ENCODE data around the gene CLTRN.

CLTRN gene

GRCh38 chrX:15646543-15646942, 18.1 kb downstream of the CLTRN start:
- Histone ChIP-seq H3K79me2 (ENCODE audit: control insufficient read depth, low read length) (no peaks in the 10 kb centered on the region), H4K20me1 (ENCODE audit: control insufficient read depth, insufficient read depth, low read depth, low read length) (no peaks in the 10 kb centered on the region), H3K36me3 (ENCODE audit: control insufficient read depth, low read length) (no peaks in the 10 kb centered on the region), H3K9me3 (ENCODE audit: control insufficient read depth, insufficient read depth, low read length) (no peaks in the 10 kb centered on the region), H3K27me3 (ENCODE audit: control insufficient read depth, low read length) (no peaks in the 10 kb centered on the region), H3K4me2 (ENCODE audit: low read length) (no peak overlapping the region), H3K4me1 (ENCODE audit: control insufficient read depth, low read length) (no peaks in the 10 kb centered on the region), H3F3A (ENCODE audit: control insufficient read depth, insufficient read depth) (no peaks in the 10 kb centered on the region), H3K4me3 (ENCODE audit: low read length) (no peak overlapping the region), H3K27ac (ENCODE audit: low read depth, low read length) (no peak overlapping the region), H3K9me2 (replicated peaks; ENCODE audit: control insufficient read depth, low read length) (no peaks in the 10 kb centered on the region)
- TF ChIP-seq CTCF (IDR thresholded peaks at IDR 0.05; ENCODE audit: low read depth, low read length, poor library complexity, severe bottlenecking) (no peak), EZH2phosphoT487 (IDR thresholded peaks at IDR 0.05; ENCODE audit: borderline replicate concordance, low read length) (no peak)

GRCh38 chrX:15646031-15646430, 18.6 kb downstream of the CLTRN start:
- Histone ChIP-seq H3K9me2 (replicated peaks; ENCODE audit: control insufficient read depth, low read length) (no peaks in the 10 kb centered on the region), H3K36me3 (ENCODE audit: control insufficient read depth, low read length) (no peaks in the 10 kb centered on the region), H3K4me3 (ENCODE audit: low read length) (no peak overlapping the region), H3K79me2 (ENCODE audit: control insufficient read depth, low read length) (no peaks in the 10 kb centered on the region), H3K9me3 (ENCODE audit: control insufficient read depth, insufficient read depth, low read length) (no peaks in the 10 kb centered on the region), H3K27me3 (ENCODE audit: control insufficient read depth, low read length) (no peaks in the 10 kb centered on the region), H3K4me1 (ENCODE audit: control insufficient read depth, low read length) (no peaks in the 10 kb centered on the region), H4K20me1 (ENCODE audit: control insufficient read depth, insufficient read depth, low read depth, low read length) (no peaks in the 10 kb centered on the region), H3F3A (ENCODE audit: control insufficient read depth, insufficient read depth) (no peaks in the 10 kb centered on the region), H3K27ac (ENCODE audit: low read depth, low read length) (no peak overlapping the region), H3K4me2 (ENCODE audit: low read length) (no peak overlapping the region)
- no peak for TF ChIP-seq CTCF (IDR thresholded peaks at IDR 0.05; ENCODE audit: low read depth, low read length, poor library complexity, severe bottlenecking)
- no peak for TF ChIP-seq EZH2phosphoT487 (IDR thresholded peaks at IDR 0.05; ENCODE audit: borderline replicate concordance, low read length)

GRCh38 chrX:15645266-15645665, 19.3 kb downstream of the CLTRN start:
- TF ChIP-seq EZH2phosphoT487 (IDR thresholded peaks at IDR 0.05; ENCODE audit: borderline replicate concordance, low read length) (no peak), CTCF (IDR thresholded peaks at IDR 0.05; ENCODE audit: low read depth, low read length, poor library complexity, severe bottlenecking) (no peak)
- H3K9me3 ChIP-seq (ENCODE audit: control insufficient read depth, insufficient read depth, low read length), result no peaks in the 10 kb centered on the region
- no peaks in the 10 kb centered on the region for H4K20me1 ChIP-seq (ENCODE audit: control insufficient read depth, insufficient read depth, low read depth, low read length)
- H3K79me2 ChIP-seq (ENCODE audit: control insufficient read depth, low read length), result no peaks in the 10 kb centered on the region
- H3K27ac ChIP-seq (ENCODE audit: low read depth, low read length), result no peak overlapping the region
- no peaks in the 10 kb centered on the region for H3K9me2 ChIP-seq (replicated peaks; ENCODE audit: control insufficient read depth, low read length)
- H3F3A ChIP-seq (ENCODE audit: control insufficient read depth, insufficient read depth), result no peaks in the 10 kb centered on the region
- no peaks in the 10 kb centered on the region for H3K36me3 ChIP-seq (ENCODE audit: control insufficient read depth, low read length)
- H3K4me1 ChIP-seq (ENCODE audit: control insufficient read depth, low read length), result no peaks in the 10 kb centered on the region
- no peak overlapping the region for H3K4me2 ChIP-seq (ENCODE audit: low read length)
- no peak overlapping the region for H3K4me3 ChIP-seq (ENCODE audit: low read length)
- H3K27me3 ChIP-seq (ENCODE audit: control insufficient read depth, low read length), result no peaks in the 10 kb centered on the region

GRCh38 chrX:15644560-15644872, 20.1 kb downstream of the CLTRN start:
- no peaks in the 10 kb centered on the region for H3F3A ChIP-seq (ENCODE audit: control insufficient read depth, insufficient read depth)
- no peaks in the 10 kb centered on the region for H3K36me3 ChIP-seq (ENCODE audit: control insufficient read depth, low read length)
- H3K4me3 ChIP-seq (ENCODE audit: low read length), result no peak overlapping the region
- no peak overlapping the region for H3K27ac ChIP-seq (ENCODE audit: low read depth, low read length)
- no peaks in the 10 kb centered on the region for H3K9me2 ChIP-seq (replicated peaks; ENCODE audit: control insufficient read depth, low read length)
- no peaks in the 10 kb centered on the region for H4K20me1 ChIP-seq (ENCODE audit: control insufficient read depth, insufficient read depth, low read depth, low read length)
- H3K27me3 ChIP-seq (ENCODE audit: control insufficient read depth, low read length), result no peaks in the 10 kb centered on the region
- no peaks in the 10 kb centered on the region for H3K9me3 ChIP-seq (ENCODE audit: control insufficient read depth, insufficient read depth, low read length)
- H3K4me2 ChIP-seq (ENCODE audit: low read length), result no peak overlapping the region
- H3K79me2 ChIP-seq (ENCODE audit: control insufficient read depth, low read length), result no peaks in the 10 kb centered on the region
- TF ChIP-seq CTCF (IDR thresholded peaks at IDR 0.05; ENCODE audit: low read depth, low read length, poor library complexity, severe bottlenecking) (no peak), EZH2phosphoT487 (IDR thresholded peaks at IDR 0.05; ENCODE audit: borderline replicate concordance, low read length) (no peak)
- no peaks in the 10 kb centered on the region for H3K4me1 ChIP-seq (ENCODE audit: control insufficient read depth, low read length)
